ENCODE data around the gene PRPF8. TPM values are rescaled to one million over a fixed set of nuclear protein-coding genes. Genes with fewer than 3 reads are reported as not detected.
A peak's percentile ranks its signal among the peaks of the same experiment; 100 is the strongest.

Gene PRPF8
- total RNA-seq, 1 experiment from 2014 or later: 398 TPM

DNA sequence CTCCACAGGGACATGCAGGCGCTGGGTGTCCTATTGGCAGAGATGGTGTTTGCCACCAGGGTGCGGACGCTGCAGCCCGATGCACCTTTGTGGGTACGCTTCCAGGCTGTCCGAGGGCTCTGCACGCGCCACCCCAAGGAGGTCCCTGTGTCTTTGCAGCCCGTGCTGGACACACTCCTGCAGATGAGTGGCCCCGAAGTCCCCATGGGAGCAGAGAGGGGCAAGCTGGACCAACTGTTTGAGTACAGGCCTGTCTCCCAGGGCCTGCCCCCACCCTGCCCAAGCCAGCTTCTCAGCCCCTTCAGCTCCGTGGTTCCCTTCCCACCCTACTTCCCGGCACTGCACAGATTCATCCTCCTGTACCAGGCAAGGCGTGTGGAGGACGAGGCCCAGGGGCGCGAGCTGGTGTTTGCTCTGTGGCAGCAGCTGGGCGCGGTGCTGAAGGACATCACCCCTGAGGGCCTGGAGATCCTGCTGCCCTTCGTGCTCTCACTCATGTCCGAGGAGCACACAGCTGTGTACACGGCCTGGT lies 42.7 kb upstream of the PRPF8 start:
- POLR2A ChIA-PET: no interaction called here
- no peak overlapping the region for H3K4me3 ChIP-seq (ENCODE audit: low read depth, low read length)
- peaks cover 2% of the 10 kb centered on the region; the same call in 1 of the 2 replicates for H3K36me3 ChIP-seq (ENCODE audit: control insufficient read depth, insufficient read depth, low read length)
- no peaks in the 10 kb centered on the region for H3K9me3 Mint-ChIP-seq (ENCODE audit: unreplicated experiment)
- intact Hi-C loops (cut with micrococcal nuclease; ENCODE audit: unreplicated experiment): no loop called here
- no peaks in the 10 kb centered on the region for H3K9me3 ChIP-seq
- TF ChIP-seq, protein P1, sequence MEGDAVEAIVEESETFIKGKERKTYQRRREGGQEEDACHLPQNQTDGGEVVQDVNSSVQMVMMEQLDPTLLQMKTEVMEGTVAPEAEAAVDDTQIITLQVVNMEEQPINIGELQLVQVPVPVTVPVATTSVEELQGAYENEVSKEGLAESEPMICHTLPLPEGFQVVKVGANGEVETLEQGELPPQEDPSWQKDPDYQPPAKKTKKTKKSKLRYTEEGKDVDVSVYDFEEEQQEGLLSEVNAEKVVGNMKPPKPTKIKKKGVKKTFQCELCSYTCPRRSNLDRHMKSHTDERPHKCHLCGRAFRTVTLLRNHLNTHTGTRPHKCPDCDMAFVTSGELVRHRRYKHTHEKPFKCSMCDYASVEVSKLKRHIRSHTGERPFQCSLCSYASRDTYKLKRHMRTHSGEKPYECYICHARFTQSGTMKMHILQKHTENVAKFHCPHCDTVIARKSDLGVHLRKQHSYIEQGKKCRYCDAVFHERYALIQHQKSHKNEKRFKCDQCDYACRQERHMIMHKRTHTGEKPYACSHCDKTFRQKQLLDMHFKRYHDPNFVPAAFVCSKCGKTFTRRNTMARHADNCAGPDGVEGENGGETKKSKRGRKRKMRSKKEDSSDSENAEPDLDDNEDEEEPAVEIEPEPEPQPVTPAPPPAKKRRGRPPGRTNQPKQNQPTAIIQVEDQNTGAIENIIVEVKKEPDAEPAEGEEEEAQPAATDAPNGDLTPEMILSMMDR (IDR thresholded peaks at IDR 0.05; ENCODE audit: insufficient read depth in 1 of 2, low read depth in 1 of 2, low read length in 1 of 2, severe bottlenecking in 1 of 2, unreplicated experiment in 1 of 2): no peak
- peaks cover 14% of the 10 kb centered on the region for H3K36me3 Mint-ChIP-seq (ENCODE audit: insufficient read depth, unreplicated experiment)
- no peak for DNase-seq
- H3K27ac Mint-ChIP-seq (ENCODE audit: unreplicated experiment): no peak overlapping the region
- no peaks in the 10 kb centered on the region for H3K4me1 Mint-ChIP-seq (ENCODE audit: low read depth, unreplicated experiment)
- no peaks in the 10 kb centered on the region for H3K27me3 ChIP-seq (replicated peaks; ENCODE audit: control insufficient read depth, insufficient read depth, low read length)
- BruUV-seq (replicated peaks): no TSS peak
- no peak overlapping the region for H3K4me3 Mint-ChIP-seq (ENCODE audit: unreplicated experiment)
- no peaks in the 10 kb centered on the region for H3K27me3 Mint-ChIP-seq (ENCODE audit: insufficient read depth, unreplicated experiment)
- CTCF ChIA-PET: interaction anchor here (0.9 to 1.9 kb wide), 2 partner anchors 43 to 57 kb away, joined by 3 to 11 read pairs; no protein-coding TSS in a partner anchor
- peaks cover 7% of the 10 kb centered on the region for H3K4me1 ChIP-seq

DNA sequence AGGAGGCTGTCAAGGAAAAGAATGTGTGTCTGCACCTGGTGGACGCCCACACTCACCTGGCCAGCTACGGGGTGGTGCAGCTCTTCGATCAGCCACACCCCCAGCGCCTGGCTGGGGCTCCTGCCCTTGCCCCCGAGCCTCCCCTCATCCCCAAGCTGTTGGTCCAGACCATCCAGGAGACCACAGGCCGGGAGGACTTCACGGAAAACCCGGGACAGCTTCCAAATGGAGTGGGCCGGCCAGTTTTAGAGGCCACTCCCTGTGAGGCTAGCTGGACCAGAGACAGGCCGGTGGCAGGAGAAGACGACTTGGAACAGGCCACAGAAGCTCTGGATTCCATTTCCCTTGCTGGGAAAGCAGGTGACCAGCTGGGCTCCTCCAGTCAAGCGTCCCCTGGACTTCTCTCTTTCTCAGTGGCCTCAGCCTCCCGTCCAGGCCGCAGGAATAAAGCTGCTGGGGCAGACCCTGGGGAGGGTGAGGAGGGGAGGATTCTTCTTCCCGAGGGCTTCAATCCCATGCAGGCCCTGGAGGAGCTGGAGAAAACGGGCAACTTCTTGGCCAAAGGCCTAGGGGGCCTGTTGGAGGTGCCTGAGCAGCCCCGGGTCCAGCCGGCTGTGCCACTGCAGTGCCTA lies 42.1 kb upstream of the PRPF8 start:
- Histone ChIP-seq H3K36me3 (ENCODE audit: control insufficient read depth, insufficient read depth, low read length) (peaks cover 2% of the 10 kb centered on the region; the same call in 1 of the 2 replicates), H3K4me3 (ENCODE audit: low read depth, low read length) (no peak overlapping the region), H3K27me3 (replicated peaks; ENCODE audit: control insufficient read depth, insufficient read depth, low read length) (no peaks in the 10 kb centered on the region), H3K9me3 (no peaks in the 10 kb centered on the region), H3K4me1 (peaks cover 7% of the 10 kb centered on the region)
- H3K4me1 Mint-ChIP-seq (ENCODE audit: low read depth, unreplicated experiment): no peaks in the 10 kb centered on the region
- no peak for DNase-seq
- no peak overlapping the region for H3K4me3 Mint-ChIP-seq (ENCODE audit: unreplicated experiment)
- intact Hi-C loops (cut with micrococcal nuclease; ENCODE audit: unreplicated experiment): no loop called here
- CTCF ChIA-PET: interaction anchor here (0.9 to 1.9 kb wide), 3 partner anchors 10 to 57 kb away, joined by 3 to 11 read pairs (median 4); no protein-coding TSS in a partner anchor
- H3K27me3 Mint-ChIP-seq (ENCODE audit: insufficient read depth, unreplicated experiment): no peaks in the 10 kb centered on the region
- no peaks in the 10 kb centered on the region for H3K9me3 Mint-ChIP-seq (ENCODE audit: unreplicated experiment)
- no TSS peak for BruUV-seq (replicated peaks)
- POLR2A ChIA-PET: no interaction called here
- TF ChIP-seq, protein P1 (IDR thresholded peaks at IDR 0.05; ENCODE audit: insufficient read depth in 1 of 2, low read depth in 1 of 2, low read length in 1 of 2, severe bottlenecking in 1 of 2, unreplicated experiment in 1 of 2): no peak
- H3K36me3 Mint-ChIP-seq (ENCODE audit: insufficient read depth, unreplicated experiment): peaks cover 12% of the 10 kb centered on the region
- H3K27ac Mint-ChIP-seq (ENCODE audit: unreplicated experiment): no peak overlapping the region

GRCh38 chr17:1725642-1726511 lies 41.2 kb upstream of the PRPF8 start:
- H3K36me3 ChIP-seq (ENCODE audit: control insufficient read depth, insufficient read depth, low read length): peaks cover 2% of the 10 kb centered on the region; the same call in 1 of the 2 replicates
- intact Hi-C loops (cut with micrococcal nuclease; ENCODE audit: unreplicated experiment): no loop called here
- TF ChIP-seq, protein P1 (IDR thresholded peaks at IDR 0.05; ENCODE audit: insufficient read depth in 1 of 2, low read depth in 1 of 2, low read length in 1 of 2, severe bottlenecking in 1 of 2, unreplicated experiment in 1 of 2): no peak
- ChIA-PET POLR2A (no interaction called here), CTCF (interaction anchor here (1.1 to 1.9 kb wide), 2 partner anchors 9 to 58 kb away, joined by 4 to 11 read pairs; no protein-coding TSS in a partner anchor)
- Mint-ChIP-seq H3K4me1 (ENCODE audit: low read depth, unreplicated experiment) (no peaks in the 10 kb centered on the region), H3K36me3 (ENCODE audit: insufficient read depth, unreplicated experiment) (peaks cover 12% of the 10 kb centered on the region), H3K27me3 (ENCODE audit: insufficient read depth, unreplicated experiment) (no peaks in the 10 kb centered on the region), H3K27ac (ENCODE audit: unreplicated experiment) (no peak overlapping the region), H3K9me3 (ENCODE audit: unreplicated experiment) (no peaks in the 10 kb centered on the region), H3K4me3 (ENCODE audit: unreplicated experiment) (peak overlapping the region; percentile 71)
- no peaks in the 10 kb centered on the region for H3K27me3 ChIP-seq (replicated peaks; ENCODE audit: control insufficient read depth, insufficient read depth, low read length)
- no peak overlapping the region; the same call in 1 of the 2 replicates for H3K4me3 ChIP-seq (ENCODE audit: low read depth, low read length)
- peaks cover 7% of the 10 kb centered on the region for H3K4me1 ChIP-seq
- H3K9me3 ChIP-seq: no peaks in the 10 kb centered on the region
- DNase-seq: no peak
- BruUV-seq (replicated peaks): TSS peak; percentile 32
